GM21390 (cell line): Measurements from ENCODE around the gene BTG2.

Experiments
- ATAC-seq: cut with Tn5 transposase; IDR thresholded peaks from one replicate; pipeline ENCODE4 v1.9.1; 2021; ENCODE audit not compliant: unreplicated experiment

Gene BTG2

DNA sequence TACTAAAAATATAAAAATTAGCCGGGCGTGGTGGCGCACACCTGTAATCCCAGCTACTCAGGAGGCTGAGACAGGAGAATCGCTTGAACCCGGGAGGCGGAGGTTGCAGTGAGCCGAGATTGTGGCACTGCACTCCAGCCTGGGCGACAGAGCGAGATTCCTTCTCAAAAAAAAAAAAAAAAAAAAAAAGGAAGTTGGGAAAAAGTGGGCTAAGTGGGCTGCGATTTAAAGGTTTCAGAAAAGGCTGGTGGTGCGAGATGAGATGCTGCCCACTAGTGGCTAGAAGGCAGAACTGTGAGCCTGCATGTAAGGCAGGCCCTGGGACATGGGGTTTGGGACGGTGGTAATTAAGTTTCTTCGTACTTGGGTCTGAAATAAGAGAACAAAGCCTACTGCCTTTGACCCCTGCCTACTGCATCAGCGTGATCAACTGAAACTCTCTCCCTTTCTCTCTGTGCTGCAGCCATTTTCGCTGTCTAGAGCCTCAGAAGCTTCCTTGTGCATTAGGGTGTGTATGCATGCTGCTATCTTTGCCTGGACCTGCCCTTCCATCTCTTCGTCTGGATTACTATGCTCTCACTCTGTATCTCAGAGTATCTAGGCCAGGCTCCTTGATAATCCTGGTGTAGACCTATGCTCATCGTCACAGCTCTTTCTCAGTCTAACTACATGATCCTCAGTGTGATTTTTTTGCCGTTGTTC, 33.2 kb downstream of the BTG2 start:
- no peak for ATAC-seq

DNA sequence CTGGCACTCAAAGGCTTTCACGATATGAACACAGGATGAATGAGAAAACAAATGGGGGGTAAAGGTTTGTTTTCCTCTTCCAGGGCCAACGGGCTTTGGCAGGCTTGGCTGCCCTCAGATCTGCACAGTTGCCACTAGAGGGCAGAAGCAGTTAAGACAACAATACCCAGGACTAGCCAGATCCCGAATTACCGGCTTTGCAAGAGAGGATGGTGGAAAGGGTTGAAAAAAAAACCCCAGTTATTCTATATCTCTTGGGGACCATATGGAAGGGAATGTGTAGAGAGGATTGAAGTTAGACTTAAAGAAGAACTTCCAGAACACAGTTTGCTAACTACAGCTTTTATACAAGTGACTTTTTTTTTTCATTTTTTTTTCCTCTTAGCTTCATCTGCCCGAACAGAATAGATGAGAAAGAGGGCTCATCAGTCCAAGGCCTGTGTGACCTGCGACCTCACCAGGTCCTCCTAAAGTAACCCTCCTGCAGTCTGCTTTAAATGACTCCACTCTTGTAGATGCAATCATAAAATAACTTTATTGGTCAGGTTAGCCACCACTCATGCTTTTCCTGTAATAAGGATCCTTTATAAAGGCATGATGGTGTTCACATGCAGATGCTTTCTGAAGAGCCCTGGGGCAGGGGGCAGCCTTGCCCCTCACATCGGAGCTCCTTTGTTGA, 34.9 kb downstream of the BTG2 start:
- no peak for ATAC-seq

DNA sequence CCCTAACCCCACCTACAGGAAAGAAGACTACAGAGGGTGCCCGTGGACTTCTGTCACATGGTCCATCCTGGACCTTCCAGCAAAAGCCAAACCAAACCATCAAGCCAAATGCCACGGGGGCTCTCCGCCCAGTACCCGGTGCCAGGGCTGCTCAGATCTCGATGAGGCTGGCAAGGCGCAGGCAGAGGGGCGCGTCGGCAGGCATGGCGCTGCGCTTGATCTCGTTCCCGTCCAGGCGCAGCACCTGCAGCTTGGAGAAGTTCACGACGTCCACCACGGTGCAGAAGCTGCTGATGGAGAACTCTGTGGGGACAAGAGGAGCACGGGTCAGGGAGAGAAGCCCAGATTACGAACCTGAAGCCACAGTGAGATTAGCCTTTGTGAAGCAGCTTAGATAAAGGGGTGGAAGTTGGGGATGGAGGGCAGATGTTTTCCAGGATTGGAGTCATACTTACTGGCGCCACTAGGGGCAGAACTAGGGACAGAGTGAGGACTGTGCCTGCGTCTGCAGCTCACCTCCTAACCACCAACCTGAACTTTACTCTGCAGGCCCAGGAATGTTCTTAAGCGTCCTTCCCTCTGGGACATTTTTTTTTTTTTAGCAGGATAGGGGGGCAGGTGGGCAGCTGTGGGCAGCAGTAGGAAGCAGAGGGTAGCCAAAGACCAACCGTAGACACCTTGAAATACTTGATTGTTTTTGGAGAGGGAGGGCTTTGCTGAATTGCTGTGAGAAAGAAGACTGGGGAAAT, 37.0 kb downstream of the BTG2 start:
- ATAC-seq: peak; percentile 53

DNA sequence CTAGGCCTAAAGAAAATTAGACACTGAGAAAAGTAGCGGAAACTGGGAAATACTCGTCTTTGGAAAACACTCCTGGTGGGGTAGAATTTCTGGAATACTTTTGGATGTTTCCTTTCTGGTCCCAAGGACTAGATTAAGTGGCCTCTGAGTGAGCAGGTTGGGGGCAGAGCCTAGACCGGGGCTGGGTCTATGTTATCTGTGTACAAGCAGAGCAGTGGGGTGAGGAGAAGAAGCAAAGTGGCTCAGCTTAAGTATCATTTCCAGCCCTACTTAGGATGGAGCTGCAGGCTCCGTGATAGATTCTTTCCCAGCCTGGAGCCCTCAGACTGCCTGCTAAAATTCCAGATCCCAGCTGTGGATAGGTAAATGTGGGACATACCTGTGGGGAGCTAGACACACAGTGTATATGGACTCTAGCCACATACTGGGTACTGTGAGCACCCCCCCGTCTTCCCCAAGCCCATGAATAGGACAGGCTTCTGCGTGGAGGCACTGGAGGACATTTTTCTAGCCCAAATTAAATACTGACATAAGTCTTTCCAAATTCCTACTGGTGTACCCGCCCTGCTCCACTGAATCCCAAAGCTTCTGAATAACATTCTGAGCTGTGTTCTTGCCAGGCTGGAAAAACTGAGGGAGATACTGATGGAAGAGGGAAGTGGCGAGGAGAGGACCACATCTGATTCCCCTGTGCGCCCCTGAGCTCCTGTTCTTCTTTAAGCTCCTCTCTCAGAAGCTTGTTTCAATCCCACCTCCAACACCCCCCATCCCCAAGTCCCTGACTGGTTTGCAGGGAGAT, 38.8 kb downstream of the BTG2 start:
- no peak for ATAC-seq

DNA sequence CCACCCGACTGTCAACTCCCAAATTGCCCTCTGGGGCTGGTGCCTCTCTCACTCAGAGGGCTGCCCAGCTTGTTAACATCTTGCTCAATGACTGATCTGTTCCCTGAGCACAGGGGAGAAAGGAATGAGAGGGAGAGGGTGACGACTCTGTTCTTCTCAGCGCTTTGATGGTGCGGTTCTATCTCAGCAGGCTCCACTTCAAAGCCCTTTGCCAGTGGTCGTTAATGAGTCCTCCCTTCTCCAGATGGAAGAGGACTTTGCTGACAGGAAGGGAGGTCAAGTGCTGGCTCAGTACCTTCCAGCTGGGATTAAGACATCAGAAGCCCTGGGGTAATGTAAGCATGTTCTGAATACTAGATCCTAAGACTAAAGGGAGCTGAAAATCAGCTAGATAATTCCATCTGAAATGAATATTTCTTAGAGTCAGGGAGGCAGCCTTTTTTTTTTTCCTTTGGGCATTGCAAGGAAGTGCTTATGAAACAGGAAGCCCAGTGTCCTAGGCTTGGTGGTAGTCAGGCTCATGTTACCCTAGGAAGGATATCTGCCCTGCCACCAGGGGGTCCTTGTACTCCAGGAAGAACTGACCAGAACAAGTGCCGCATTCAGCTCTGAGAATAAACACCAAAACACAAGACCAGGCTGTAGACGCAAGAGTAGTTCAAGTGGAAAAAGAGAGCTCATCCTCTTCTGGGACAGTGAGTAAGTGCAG, 40.9 kb downstream of the BTG2 start:
- ATAC-seq: no peak

DNA sequence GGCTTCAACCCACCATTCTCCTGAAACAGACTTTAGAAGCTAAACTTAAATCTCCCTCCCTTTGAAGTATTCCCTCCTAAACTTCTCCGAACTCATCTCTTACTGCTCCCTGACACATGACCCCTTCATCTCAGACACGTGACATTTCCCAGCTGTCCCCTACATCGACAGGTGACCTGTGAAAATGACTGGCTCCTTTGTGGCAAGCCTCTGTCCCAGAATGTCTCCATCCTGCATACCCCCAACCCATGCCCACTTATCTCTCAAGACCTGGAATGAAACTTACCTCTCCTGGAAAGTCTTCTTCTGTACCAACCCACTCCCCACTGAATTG, 41.4 kb downstream of the BTG2 start:
- no peak for ATAC-seq

DNA sequence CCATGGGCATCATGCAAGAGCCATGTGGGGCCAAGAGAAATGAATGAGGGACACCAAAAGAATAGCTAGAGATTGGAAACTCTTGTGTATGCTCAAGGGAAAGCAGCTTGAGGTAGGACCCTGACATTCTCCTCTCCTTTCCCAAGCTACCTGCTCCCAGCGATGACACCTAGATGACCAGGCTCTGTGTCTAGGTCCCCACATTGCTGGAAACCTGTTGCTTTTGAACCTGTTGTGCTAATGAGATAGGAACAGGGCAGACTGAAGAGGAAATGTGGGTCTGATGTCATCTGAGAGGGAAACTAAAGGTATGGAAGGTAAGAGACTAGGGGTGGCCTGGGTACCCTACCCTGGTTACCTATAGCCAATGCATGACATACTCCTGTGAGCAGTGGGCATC, 43.8 kb downstream of the BTG2 start:
- no peak for ATAC-seq

DNA sequence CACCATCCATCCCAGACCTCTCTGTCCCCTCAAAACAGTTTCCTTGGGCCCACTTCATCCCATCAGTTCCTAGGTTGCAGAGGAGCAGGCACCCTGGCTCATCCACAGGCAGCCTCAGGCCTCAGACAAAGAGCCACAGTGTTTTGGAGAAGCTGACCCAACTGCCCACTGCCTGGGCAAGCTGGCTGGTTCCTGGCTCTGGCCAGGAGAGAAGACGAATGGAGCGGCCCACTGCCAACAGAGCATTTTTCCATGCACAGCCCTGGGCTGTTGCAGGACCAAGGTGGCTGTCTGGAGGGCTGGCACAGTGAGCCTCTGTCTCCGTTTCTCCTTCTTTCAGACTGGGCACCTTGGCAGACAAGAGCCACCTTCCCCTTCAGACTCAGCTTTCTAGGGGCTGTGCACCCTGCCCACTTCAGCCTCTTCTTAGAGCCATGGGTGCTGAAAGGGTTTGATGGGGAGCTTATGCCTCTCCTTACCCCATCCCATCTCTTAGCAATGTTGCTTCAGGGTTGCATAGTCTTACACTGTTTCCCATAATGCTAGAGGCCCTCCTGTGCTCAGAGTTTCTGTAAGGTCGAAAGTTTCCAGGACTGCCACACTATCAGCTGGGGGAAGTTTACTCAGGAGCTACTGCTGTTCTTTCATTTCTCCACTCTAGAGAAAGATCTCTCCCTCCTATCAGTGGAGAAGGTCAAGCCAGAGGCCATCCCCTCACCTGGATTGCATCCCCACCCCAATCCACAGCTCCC, 44.6 kb downstream of the BTG2 start:
- ATAC-seq: no peak

DNA sequence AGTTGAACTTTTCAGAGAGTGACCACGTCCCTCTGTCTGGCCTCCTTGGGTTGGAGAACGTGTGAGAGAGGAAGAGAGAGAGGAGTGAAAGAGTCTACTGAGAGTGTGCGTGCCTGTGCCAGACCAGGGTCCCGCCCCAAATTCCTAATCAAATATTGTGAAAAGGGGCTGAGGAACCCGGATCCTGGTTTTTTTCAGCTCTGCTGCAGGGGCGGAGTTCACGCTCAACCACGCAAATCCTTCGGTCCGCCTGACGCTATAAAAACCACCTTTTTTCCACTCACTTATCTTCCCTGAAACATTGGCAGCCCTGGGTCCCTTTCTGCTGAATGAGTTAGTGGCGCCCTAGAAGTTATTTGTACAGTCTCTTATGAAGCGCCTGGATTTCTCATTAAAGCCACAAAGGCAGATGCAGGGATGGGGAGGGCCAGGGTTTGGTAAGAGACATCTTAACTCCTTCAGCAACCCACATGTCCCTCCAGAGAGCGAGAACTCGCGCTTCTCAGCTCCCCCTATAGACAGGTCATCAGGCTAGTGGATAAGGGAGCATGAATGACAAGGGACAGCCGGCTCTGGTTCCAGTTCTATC, 45.8 kb downstream of the BTG2 start, which contains the start of gene FMOD:
Gene FMOD (minus strand): TSS at position 86 of the 589 bp plus-strand sequence. CDS start 2,852 bp downstream, outside the sequence.
- no peak for ATAC-seq

DNA sequence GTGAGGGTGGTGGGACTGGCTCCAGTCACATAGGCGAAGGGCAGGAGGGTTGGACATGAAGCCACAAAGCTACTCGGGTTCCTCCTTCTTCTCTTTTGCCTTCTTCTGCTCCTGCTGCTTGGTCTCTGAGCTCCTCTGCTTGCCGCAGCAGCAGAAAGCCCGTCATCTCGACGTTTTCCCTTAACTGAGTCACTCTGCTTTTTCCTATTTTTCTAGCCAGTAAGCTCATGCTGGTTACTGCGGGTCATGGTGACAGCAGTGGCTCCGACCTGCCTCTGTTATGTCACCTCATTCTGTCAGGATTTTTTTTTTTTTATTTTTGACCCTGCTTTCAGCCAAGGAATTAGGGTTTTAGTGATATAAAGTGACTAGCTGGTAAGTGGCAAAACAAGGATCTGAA, 48.2 kb downstream of the BTG2 start:
- ATAC-seq: no peak

DNA sequence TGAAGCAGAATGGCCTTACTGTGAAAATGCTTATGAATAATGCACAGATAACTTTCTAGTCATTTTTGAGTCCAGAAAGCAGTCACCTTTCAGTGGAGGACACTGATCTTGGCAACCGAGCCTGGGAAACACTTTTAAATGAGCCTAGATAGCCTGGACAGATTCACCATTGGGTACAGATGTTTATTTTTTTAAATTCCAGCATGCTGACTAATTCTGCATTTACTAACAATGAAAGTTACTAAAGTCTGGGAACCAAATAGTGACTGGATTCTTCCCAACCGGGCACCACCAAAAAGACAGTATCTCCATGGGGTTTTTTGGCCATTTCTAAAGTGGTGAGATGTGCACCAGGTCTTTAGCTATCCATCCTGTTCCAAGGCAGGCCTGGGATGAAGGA, 48.9 kb downstream of the BTG2 start:
- no peak for ATAC-seq

DNA sequence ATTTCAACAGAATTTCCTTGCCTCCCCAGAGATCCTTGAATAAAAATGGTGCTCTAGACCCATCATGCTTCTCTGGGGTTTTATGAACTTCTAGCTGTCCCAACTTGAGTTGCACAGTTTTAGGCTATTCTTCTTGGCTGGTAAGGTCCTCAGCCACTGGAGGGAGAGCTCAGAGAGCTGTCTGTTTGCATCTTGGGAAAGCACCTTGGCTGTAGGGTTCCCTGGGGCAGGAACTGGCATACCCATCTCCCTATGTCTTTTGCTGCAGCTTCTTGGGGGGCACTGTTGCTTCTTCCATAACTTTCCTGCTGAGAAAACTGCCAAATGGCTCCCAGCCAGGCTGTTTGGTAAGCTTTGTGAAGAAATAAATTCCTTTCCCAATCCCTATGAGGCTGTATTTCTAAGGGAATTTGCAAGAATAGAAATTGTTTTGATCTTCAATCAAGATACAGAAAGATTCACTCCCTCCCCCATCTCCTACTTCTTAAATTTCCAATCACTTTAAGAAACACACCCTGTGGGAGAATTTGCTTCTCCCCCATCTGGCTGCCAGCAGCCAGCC, 53.8 kb downstream of the BTG2 start:
- ATAC-seq: no peak
